ENCODE data around the gene GDF2.

- no peak for TF ChIP-seq CTCF (IDR thresholded peaks at IDR 0.05)
- no peak for TF ChIP-seq POLR2A (IDR thresholded peaks at IDR 0.05)
Measured at GRCh38 chr10:47334466-47335295, 12.4 kb downstream of the GDF2 start.

Measured in testis (tissue), 2 donors.